Smooth muscle cell of the coronary artery (primary cell): ENCODE measurements around the gene LANCL2. TPM values are rescaled to one million over a fixed set of nuclear protein-coding genes. Genes with fewer than 3 reads are reported as not detected.

ENCODE experiments used
- total RNA-seq: library from RNA; depleted of rRNA; stranded (reverse); fragments of >200 nt; gene quantifications from 2 replicates; pipeline ENCODE4 v1.2.3, GENCODE V29; 2014; ENCODE audit warnings: low replicate concordance

LANCL2 gene
- 23.2 and 45.1 TPM in 2 replicates for total RNA-seq

GRCh38 chr7:55365205-55365674, at the start of gene LANCL2:
TSS of gene LANCL2 (plus strand) at chr7:55365337. CDS start at chr7:55366026, 689 bp downstream.

Other genes starting within 250 kb of the LANCL2 start
- gene VOPP1, start 207.2 kb downstream of the LANCL2 start, total RNA-seq = 56.7 and 112 TPM in 2 replicates